ENCODE results near the gene ENDOU.

DNA sequence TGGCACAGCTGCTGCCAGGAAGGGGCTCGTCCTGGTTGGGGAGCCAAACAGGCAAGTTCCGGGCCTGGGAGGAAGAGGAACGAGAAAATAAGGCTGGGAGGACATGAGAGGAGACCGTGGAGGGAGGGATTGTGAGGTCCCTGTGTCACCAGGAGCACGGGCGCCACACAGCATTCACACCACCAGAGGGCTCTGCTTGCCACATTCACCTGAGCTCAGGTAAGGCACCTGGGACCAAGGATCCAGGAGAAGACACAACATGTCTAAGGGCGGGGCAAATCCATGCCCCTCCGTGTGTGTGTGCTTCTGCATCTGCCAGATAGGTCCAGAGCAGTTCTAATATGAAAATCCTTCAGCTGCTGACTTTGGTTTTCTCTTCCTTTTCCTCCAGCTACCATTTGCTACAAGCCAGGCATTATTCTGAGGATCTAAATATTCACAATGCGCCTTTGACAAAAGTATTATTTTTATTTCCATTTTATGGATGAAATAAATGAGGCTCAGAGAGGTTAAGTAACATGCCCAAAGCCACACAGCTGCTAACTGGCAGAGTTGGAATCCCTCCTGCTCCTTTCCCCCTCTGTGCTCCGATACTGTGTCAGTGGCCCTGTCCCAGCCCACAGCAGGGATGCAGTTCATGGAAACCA, 18.8 kb upstream of the ENDOU start:
- TF ChIP-seq CTCF (conservative IDR thresholded peaks at IDR 0.05; ENCODE audit: low read length) (peak; percentile 76), EZH2phosphoT487 (IDR thresholded peaks at IDR 0.05; ENCODE audit: borderline replicate concordance) (no peak)
